NOMO-1 (cell line): Measurements from ENCODE around the gene PCED1B.
"Not testable (repeated sequence)": the region's sequence is repeated elsewhere in the genome, so short reads cannot be mapped to it uniquely, and the experiment has no call there.

Experiments used
- DNase-seq, 2 experiments: peaks; one replicate each; lab custom pipeline; 2025; ENCODE audit not compliant: unreplicated experiment in 2 of 2; lab: John Stamatoyannopoulos, UW

PCED1B gene

DNA sequence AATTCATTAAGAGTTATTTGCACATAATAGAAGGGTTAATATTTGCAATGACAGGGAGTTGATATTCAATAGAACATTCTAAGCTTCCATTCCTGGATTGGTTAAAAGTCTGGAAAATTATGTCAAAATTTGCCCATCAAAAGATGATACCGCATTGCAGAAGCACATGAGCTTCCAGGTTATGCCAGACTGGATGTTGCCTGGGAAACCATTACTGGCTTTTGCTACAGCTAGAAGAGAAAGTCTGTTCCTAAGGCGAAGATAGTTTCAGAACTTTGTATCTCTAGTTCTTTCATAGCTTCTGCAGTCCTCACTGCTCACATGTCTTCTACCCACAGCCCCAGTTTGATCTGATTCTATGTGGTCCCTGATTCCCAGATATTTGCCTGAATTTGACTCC is 122.8 kb downstream of the PCED1B start:
- no peak for DNase-seq

DNA sequence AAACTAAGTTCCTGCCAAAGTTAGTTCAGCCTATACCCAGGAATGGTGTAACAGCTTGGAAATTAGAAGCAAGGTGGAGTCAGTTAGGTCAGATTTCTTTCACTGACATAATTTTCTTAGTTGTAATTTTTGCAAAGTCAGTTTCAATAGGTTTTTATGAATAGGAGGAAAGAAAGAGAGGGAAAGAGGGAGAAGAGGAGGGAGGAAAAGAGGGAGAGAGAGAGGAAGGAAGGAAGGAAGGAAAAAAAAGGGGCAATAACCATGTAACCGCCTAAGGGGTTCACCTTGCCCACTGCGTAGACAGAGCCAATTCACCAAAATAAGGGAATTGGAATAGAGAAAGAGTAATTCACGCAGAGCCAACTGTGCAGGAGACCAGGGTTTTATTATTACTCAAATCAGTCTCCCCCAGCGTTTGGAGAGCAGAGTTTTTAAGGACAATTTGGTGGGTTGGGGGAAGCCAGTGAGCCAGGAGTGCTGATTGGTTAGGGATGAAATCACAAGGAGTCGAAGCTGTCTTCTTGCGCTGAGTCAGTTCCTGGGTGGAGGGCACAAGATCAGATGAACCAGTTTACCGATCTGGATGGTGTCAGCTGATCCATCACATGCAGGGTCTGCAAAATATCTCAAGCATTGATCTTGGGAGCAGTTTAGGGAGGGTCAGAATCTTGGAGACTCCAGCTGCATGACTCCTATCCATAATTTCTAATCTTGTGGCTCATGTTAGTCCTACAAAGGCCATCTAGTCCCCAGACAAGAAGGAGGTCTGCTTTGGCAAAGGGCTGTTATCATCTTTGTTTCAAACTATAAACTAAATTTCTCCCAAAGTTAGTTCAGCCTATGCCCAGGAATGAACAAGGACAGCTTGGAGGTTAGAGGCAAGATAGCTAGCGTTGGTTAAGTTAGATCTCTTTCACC is 126.4 kb downstream of the PCED1B start:
- DNase-seq: no peak

DNA sequence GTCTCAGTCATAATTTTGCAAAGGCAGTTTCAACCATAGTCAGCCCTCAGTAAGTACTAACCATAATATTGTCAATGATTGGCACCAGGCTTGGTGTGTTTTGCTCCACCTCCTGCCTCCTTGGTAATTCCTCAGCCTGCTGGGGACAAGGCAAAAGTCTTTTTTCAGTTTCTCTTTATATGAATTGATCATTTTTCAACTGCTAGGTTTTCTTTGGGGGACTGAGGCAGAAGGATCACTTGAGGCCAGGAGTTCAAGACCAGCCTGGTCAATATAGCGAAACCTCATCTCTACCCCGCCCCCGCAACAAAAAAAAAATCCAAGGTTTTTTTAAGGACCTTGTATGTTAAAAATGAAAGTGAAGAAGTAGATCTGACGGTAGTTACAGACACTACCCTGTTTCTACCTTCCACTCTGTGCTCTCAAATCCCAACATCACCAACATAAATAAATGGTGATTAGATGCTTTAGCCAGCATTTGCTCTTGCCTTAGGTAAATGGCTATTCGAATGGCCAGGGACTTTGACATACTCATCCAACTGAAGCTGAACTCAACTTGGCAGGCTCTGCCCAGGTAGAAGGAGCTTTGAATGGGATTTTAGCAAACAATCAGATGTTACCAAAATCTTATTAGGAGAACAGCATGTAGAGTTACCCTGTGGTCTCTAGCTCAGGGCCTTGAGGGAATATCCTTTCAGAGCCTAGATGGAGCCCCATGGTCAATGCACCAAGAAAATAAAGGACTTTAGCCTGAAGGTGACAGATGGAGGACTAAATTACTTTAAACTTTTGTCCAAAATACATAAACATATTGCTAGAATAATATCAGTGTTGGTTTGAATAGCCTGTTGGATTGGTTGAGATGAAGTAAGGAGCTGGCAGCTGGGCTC is 127.3 kb downstream of the PCED1B start:
- DNase-seq: no peak

DNA sequence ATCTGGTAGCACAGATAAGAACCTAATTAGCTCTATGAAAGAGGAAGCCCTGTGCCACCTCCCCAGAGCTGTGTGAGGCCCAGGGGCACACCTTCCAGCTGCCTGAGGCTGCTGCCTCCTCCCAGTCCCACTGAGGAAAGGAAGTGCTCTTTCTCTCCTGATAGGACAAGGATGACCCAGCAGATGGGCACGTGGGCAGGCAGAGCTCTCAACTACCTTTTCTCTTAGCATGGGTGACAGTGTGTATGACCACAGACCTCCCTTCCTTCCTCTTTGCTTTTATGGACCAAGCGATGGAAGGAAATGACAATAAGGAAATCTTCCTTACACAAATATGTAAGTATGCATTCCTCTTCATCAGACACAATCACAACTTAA is 127.9 kb downstream of the PCED1B start:
- peak; percentile 95 to 97 for DNase-seq

GRCh38 chr12:47207829-47208248 is 128.4 kb downstream of the PCED1B start:
- peak; percentile 33 to 75 for DNase-seq

DNA sequence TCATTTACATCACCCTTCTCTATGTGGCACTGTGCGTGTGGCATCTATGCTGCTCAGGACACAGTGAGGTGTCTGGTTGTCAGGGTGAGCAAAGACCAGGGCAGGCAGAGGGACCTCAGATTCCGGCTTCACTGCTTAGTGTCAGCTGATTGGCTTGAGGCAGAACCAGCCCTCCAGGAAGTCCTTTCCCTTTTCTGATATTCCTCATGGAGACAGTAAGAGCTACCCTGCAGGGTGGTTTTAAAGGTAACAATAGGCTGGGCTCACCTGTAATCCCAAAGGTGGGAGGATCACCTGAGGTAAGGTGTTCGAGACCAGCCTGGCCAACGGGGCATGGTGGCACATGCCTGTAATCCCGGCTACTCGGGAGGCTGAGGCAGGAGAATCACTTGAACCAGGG is 129.6 kb downstream of the PCED1B start:
- no peak for DNase-seq

GRCh38 chr12:47210776-47211175 is 131.4 kb downstream of the PCED1B start:
- no peak for DNase-seq

DNA sequence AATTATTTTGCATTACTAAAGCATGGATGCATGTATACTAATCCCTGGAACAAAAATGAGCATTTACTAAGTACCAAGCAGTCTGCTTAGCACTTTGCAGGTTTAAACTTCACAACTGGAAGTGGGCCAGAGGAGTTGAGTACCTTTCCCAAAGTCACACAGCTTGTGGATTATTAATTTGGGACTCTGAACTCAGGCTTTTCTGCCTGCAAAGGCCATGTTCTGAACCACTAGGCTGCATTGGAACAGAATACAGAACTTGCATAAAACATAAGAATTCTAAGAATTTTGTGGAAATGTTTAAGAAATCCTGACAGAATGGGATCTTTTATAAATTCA is 133.2 kb downstream of the PCED1B start:
- no peak for DNase-seq

GRCh38 chr12:47213396-47213795 is 134.0 kb downstream of the PCED1B start:
- no peak for DNase-seq

- DNase-seq: no peak
These were observed 134.7 kb downstream of the PCED1B start for GRCh38 chr12:47214001-47214619.

DNA sequence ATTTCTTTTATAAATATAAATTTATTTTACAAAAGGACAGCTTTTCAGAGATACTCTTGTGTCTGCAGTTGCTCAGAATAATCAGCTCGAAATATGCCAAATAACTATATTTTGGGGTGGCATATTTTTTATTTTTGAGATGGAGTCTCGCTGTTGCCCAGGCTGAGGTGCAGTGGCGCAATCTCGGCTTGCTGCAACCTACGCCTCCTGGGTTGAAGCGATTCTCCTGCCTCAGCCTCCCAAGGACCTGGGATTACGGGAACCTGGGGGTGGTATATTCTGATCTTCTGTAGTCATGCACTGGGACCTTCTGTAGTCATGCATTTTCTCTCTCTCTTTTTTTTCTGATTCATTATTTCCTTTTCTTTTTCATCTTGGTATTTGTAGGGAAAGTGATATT is 135.3 kb downstream of the PCED1B start:
- DNase-seq: no peak

DNA sequence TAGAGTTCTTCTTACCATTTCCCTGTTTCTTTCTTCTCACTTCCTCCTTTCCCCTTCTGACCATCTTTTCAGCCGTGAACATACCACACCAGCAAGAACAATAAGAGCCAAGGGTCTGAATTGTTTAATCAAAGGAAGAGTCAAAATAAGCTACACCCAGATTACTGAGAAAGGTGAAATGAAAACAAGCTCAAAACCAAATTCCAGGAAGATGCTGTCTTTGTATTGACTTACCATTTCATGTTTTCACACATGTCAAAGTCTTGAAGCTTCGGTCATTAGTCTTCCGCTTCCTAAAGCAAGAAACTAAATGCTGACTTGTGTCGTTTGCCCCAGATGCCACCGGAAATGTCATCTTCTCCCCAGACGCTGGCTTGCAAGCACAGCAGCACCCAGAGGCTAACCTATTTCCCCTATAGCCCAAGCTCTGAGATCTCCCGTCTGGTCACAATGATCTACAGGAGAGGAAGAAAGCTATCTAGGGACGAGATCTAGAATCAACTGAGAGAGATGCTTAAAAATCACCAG is 136.8 kb downstream of the PCED1B start:
- DNase-seq: peak; percentile 70 to 85

GRCh38 chr12:47217595-47217869 is 138.1 kb downstream of the PCED1B start:
- not testable (repeated sequence) for DNase-seq

DNA sequence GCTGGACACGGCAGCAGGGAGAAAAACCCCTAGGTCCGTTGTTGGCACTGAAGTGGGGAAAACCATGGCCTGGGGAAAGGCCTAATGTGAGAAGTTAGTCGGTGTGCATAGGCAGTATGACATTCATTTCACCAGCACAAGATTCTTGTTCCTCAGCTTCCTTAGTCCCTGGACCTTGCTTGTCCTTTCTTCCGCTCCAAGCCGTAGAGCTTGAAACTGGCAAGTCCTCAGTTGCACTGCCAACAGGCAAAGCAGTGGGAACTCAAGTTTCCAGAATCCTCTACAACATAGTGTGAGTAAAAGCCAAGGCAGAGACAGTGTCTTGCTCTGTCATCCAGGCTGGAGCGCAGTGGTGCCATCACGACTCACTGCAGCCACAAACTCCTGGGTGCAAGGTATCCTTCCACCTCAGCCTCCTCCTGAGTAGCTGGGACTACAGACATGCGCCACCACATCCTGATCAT is 138.8 kb downstream of the PCED1B start:
- no peak for DNase-seq

GRCh38 chr12:47219243-47219642 is 139.8 kb downstream of the PCED1B start:
- no peak for DNase-seq

- DNase-seq: no peak
These were observed 142.0 kb downstream of the PCED1B start for GRCh38 chr12:47221256-47222023.

GRCh38 chr12:47222520-47223030 is 143.2 kb downstream of the PCED1B start:
- no peak for DNase-seq

DNA sequence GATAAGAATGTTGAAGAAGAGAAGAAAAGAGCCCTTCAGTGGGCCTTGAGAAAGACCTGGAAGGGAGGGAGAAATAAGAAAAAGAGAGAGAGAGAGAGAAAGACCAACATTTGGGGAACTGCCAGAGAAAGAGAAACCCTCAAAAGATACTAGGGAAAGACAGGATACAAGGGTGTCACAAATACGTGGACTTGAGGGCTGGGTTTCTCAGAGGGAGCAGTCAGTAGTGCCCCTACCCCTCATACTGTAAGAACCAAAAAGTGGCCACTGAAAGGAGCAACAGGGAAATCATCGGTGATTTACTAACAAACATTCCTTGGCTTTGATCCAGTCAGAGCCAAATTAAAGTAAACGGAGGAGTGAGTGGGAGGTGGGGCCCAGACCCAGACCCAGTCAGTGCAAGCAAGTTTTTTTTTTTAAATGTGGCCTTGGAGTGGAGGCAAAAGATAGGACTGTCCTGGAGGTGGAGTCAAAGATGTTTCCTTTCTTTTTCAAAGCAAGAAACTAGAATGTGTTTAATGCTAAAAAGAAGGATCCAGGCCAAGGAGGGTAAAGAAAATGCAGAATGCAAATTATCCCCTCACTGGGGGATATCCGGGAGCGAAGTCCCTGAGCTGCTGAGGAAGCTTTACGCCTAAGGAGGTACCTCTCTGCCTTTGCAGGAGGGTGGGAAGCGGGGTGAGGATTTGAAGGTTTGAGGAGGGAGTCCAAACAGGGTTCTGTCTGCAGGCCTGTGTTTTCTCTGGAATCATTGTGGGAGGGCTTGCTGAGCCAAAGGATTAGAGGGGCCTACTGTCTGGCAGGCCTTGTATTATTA is 143.8 kb downstream of the PCED1B start:
- DNase-seq: no peak

DNA sequence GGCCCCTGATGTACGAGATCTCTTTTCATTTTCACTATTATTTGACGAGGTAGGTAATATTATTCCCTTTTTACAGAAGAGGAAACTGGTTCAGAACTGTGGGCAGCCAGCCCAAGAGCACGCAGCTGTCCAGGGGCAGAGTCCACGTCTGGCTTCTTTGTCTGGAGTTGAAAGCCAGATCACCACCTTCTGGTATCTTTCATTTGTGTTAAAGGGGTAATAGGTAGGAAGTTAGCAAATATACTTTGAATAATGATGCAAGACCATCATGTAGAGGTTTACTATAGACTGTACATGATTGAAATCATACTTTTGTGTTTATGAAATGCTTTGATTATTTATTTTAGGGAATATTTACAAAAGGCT is 144.4 kb downstream of the PCED1B start:
- DNase-seq: no peak
